Activated CD8-positive, alpha-beta T cell treated with anti-CD3 and anti-CD28 coated beads for 36 hours (primary cell): ENCODE data around the gene CELA1. TPM values are rescaled to one million over a fixed set of nuclear protein-coding genes. Genes with fewer than 3 reads are reported as not detected.
A peak's percentile ranks its signal among the peaks of the same experiment; 100 is the strongest.

Experiments
- ATAC-seq: fragments of 200-7000 bp; cut with Tn5 transposase; one replicate; pipeline ENCODE4 v1.10.0; 2021; ENCODE audit warnings: mild to moderate bottlenecking, moderate library complexity
- CTCF ChIA-PET: fragments of 350-600 bp; sonication (Branson Sonifier 250); formaldehyde crosslinking; loops from one replicate; lab custom pipeline; 2021; ENCODE audit warnings: antibody characterized with exemption; lab: Charles Lee
- POLR2A ChIA-PET: fragments of 350-600 bp; sonication (Branson Sonifier 250); formaldehyde crosslinking; loops from one replicate; lab custom pipeline; 2021; ENCODE audit warnings: antibody characterized with exemption; lab: Charles Lee
- DNase-seq: peaks from one replicate; pipeline ENCODE4 v3.0.0-alpha.2; 2020
- H3K27ac Mint-ChIP-seq: one replicate; pipeline ENCODE4 v1.8.0; 2021; ENCODE audit warnings: mild to moderate bottlenecking, mixed read lengths
- H3K27me3 Mint-ChIP-seq: one replicate; pipeline ENCODE4 v1.8.0; 2021; ENCODE audit warnings: mixed read lengths
- H3K36me3 Mint-ChIP-seq: one replicate; pipeline ENCODE4 v1.8.0; 2021; ENCODE audit warnings: low read depth, mixed read lengths
- H3K4me1 Mint-ChIP-seq: one replicate; pipeline ENCODE4 v1.8.0; 2021; ENCODE audit warnings: low read depth, mixed read lengths
- H3K4me3 Mint-ChIP-seq: one replicate; pipeline ENCODE4 v1.8.0; 2021; ENCODE audit warnings: mild to moderate bottlenecking, moderate library complexity, mixed read lengths
- H3K9me3 Mint-ChIP-seq: one replicate; pipeline ENCODE4 v1.8.0; 2021; ENCODE audit warnings: mixed read lengths
- CTCF ChIP-seq: fragments of 200-600 bp; IDR thresholded peaks from one replicate; pipeline ENCODE4 v1.8.0; 2022; ENCODE audit warnings: antibody characterized with exemption, mild to moderate bottlenecking
- intact Hi-C: fragments of 100-400 bp; cut with micrococcal nuclease; formaldehyde crosslinking; loops from one replicate; pipeline ENCODE4 v1.10.0; 2022
- total RNA-seq, 2 experiments: library from RNA; stranded (reverse); gene quantifications; one replicate each; pipeline ENCODE4 v1.2.3, GENCODE V29; 2021

The CELA1 gene
- total RNA-seq, 2 experiments from 2014 or later: 0.29 TPM; not detected in 1

- no peaks in the 10 kb centered on the region for H3K9me3 Mint-ChIP-seq
- no peak for TF ChIP-seq CTCF
- H3K27me3 Mint-ChIP-seq: no peaks in the 10 kb centered on the region
- ATAC-seq: no peak
- no peak overlapping the region for H3K4me3 Mint-ChIP-seq
- CTCF ChIA-PET: interaction anchor here (0.8 to 1.0 kb wide), 2 partner anchors 17 to 31 kb away, joined by 3 read pairs; no protein-coding TSS in a partner anchor
- no peak for DNase-seq
- H3K4me1 Mint-ChIP-seq: peaks cover 56% of the 10 kb centered on the region
- H3K36me3 Mint-ChIP-seq: peaks cover 9% of the 10 kb centered on the region
- POLR2A ChIA-PET: interaction anchor here (4.6 kb wide), 1 partner anchor 16 kb away, joined by 30 read pairs; no protein-coding TSS in a partner anchor
- intact Hi-C loops: no loop called here
- no peak overlapping the region for H3K27ac Mint-ChIP-seq
These were observed 42.4 kb upstream of the CELA1 start for GRCh38 chr12:51388846-51389245.

- no peak overlapping the region for H3K27ac Mint-ChIP-seq
- TF ChIP-seq CTCF: no peak
- CTCF ChIA-PET: interaction anchor here (1.0 kb wide), 1 partner anchor 16 kb away, joined by 3 read pairs; no protein-coding TSS in a partner anchor
- intact Hi-C loops: no loop called here
- H3K4me3 Mint-ChIP-seq: no peak overlapping the region
- ATAC-seq: no peak
- peaks cover 11% of the 10 kb centered on the region for H3K36me3 Mint-ChIP-seq
- peaks cover 56% of the 10 kb centered on the region for H3K4me1 Mint-ChIP-seq
- POLR2A ChIA-PET: interaction anchor here (0.6 to 4.6 kb wide), 2 partner anchors 15 to 99 kb away, joined by 3 to 30 read pairs; no protein-coding TSS in a partner anchor
- DNase-seq: no peak
- H3K9me3 Mint-ChIP-seq: no peaks in the 10 kb centered on the region
- H3K27me3 Mint-ChIP-seq: no peaks in the 10 kb centered on the region
These were observed 41.8 kb upstream of the CELA1 start for GRCh38 chr12:51388069-51388799.

GRCh38 chr12:51386351-51386750 lies 39.9 kb upstream of the CELA1 start:
- Mint-ChIP-seq H3K27ac (no peak overlapping the region), H3K36me3 (peaks cover 26% of the 10 kb centered on the region)
- POLR2A ChIA-PET: interaction anchor here (1.0 to 1.4 kb wide), 3 partner anchors 8 to 26 kb away, joined by 3 to 5 read pairs (median 4); no protein-coding TSS in a partner anchor

GRCh38 chr12:51383269-51383905 lies 36.9 kb upstream of the CELA1 start:
- DNase-seq (no peak), ATAC-seq (peak; percentile 67)
- Mint-ChIP-seq H3K4me1 (peaks cover 43% of the 10 kb centered on the region), H3K36me3 (peaks cover 43% of the 10 kb centered on the region), H3K27ac (no peak overlapping the region), H3K27me3 (no peaks in the 10 kb centered on the region), H3K4me3 (no peak overlapping the region), H3K9me3 (no peaks in the 10 kb centered on the region)
- intact Hi-C loops: no loop called here
- ChIA-PET POLR2A (interaction anchor here (0.6 to 1.7 kb wide), 5 partner anchors 8 to 648 kb away, joined by 3 to 6 read pairs (median 4); partner anchors contain the start of gene GALNT6), CTCF (interaction anchor here (0.7 to 2.6 kb wide), 4 partner anchors 10 to 42 kb away, joined by 3 to 9 read pairs (median 3); no protein-coding TSS in a partner anchor)
- TF ChIP-seq CTCF: no peak

More at GRCh38 chr12:51386351-51386750, 39.9 kb upstream of the CELA1 start:
- peaks cover 64% of the 10 kb centered on the region for H3K4me1 Mint-ChIP-seq
- TF ChIP-seq CTCF: no peak
- H3K9me3 Mint-ChIP-seq: no peaks in the 10 kb centered on the region
- no peaks in the 10 kb centered on the region for H3K27me3 Mint-ChIP-seq
- intact Hi-C loops: no loop called here
- DNase-seq (no peak), ATAC-seq (no peak)
- CTCF ChIA-PET: no interaction called here
- H3K4me3 Mint-ChIP-seq: no peak overlapping the region
